HUES6 (cell line): ENCODE results near the gene MYL5.
A peak's percentile ranks its signal among the peaks of the same experiment; 100 is the strongest.
"Not testable (repeated sequence)": the region's sequence is repeated elsewhere in the genome, so short reads cannot be mapped to it uniquely, and the experiment has no call there.

Experiments
- H3K27ac ChIP-seq: 2 replicates; pipeline ENCODE4 v1.7.0; 2013; ENCODE audit warnings: low read depth, mild to moderate bottlenecking, low read length, inconsistent platforms
- H3K27me3 ChIP-seq: 2 replicates; pipeline ENCODE4 v1.6.1; 2013; ENCODE audit warnings: low read length; ENCODE audit not compliant: control insufficient read depth, insufficient read depth
- H3K36me3 ChIP-seq: 2 replicates; pipeline ENCODE4 v1.6.1; 2013; ENCODE audit warnings: low read length; ENCODE audit not compliant: control insufficient read depth, insufficient read depth
- H3K4me1 ChIP-seq: 2 replicates; pipeline ENCODE4 v1.6.1; 2013; ENCODE audit warnings: low read length; ENCODE audit not compliant: control insufficient read depth, insufficient read depth
- H3K4me3 ChIP-seq: 2 replicates; pipeline ENCODE4 v1.5.1; 2013; ENCODE audit warnings: low read depth, low read length
- H3K9ac ChIP-seq: one replicate; pipeline ENCODE4 v1.6.1; 2013; ENCODE audit warnings: mild to moderate bottlenecking, low read length
- H3K9me3 ChIP-seq: 2 replicates; pipeline ENCODE4 v1.6.1; 2013; ENCODE audit warnings: low read depth, low read length; ENCODE audit not compliant: control insufficient read depth, insufficient read depth

MYL5 gene

GRCh38 chr4:666822-667544 is 7.4 kb upstream of the MYL5 start:
- no peak overlapping the region for H3K27ac ChIP-seq
- no peaks in the 10 kb centered on the region for H3K27me3 ChIP-seq
- peaks cover 8% of the 10 kb centered on the region for H3K36me3 ChIP-seq
- H3K9me3 ChIP-seq, result no peaks in the 10 kb centered on the region
- H3K4me3 ChIP-seq, result no peak overlapping the region
- peaks cover 4% of the 10 kb centered on the region; the same call in 1 of the 2 replicates for H3K4me1 ChIP-seq
- no peak overlapping the region for H3K9ac ChIP-seq

- no peaks in the 10 kb centered on the region for H3K27me3 ChIP-seq
- H3K4me3 ChIP-seq, result no peak overlapping the region
- no peak overlapping the region for H3K27ac ChIP-seq
- H3K9ac ChIP-seq, result no peak overlapping the region
- no peaks in the 10 kb centered on the region for H3K9me3 ChIP-seq
- peaks cover 4% of the 10 kb centered on the region; the same call in 1 of the 2 replicates for H3K4me1 ChIP-seq
- H3K36me3 ChIP-seq, result peaks cover 14% of the 10 kb centered on the region
Observed at GRCh38 chr4:667545-667925, 6.8 kb upstream of the MYL5 start.

GRCh38 chr4:668219-668618 is 6.1 kb upstream of the MYL5 start:
- H3K36me3 ChIP-seq, result peaks cover 20% of the 10 kb centered on the region
- H3K9ac ChIP-seq, H3K9me3 ChIP-seq, H3K4me1 ChIP-seq, H3K27ac ChIP-seq, H3K27me3 ChIP-seq, H3K4me3 ChIP-seq: not testable (repeated sequence)

GRCh38 chr4:669806-670559 is 4.4 kb upstream of the MYL5 start:
- not testable (repeated sequence) for H3K27ac ChIP-seq, H3K9ac ChIP-seq, H3K9me3 ChIP-seq, H3K4me1 ChIP-seq, H3K27me3 ChIP-seq, H3K4me3 ChIP-seq
- H3K36me3 ChIP-seq, result peaks cover 21% of the 10 kb centered on the region

- no peak overlapping the region for H3K27ac ChIP-seq
- peaks cover 21% of the 10 kb centered on the region for H3K36me3 ChIP-seq
- peaks cover 12% of the 10 kb centered on the region; the same call in 1 of the 2 replicates for H3K4me1 ChIP-seq
- no peaks in the 10 kb centered on the region for H3K27me3 ChIP-seq
- no peaks in the 10 kb centered on the region for H3K9me3 ChIP-seq
- no peak overlapping the region for H3K4me3 ChIP-seq
- H3K9ac ChIP-seq, result no peak overlapping the region
Observed at GRCh38 chr4:671769-672168, 2.6 kb upstream of the MYL5 start.

GRCh38 chr4:673349-674091 is 822 bp upstream of the MYL5 start:
- H3K9ac ChIP-seq, result peak overlapping the region; percentile 97
- peak overlapping the region; percentile 85 for H3K4me3 ChIP-seq
- H3K27ac ChIP-seq, result peak overlapping the region; percentile 86; the same call in 1 of the 2 replicates
- peaks cover 19% of the 10 kb centered on the region; the same call in 1 of the 2 replicates for H3K4me1 ChIP-seq
- H3K36me3 ChIP-seq, result peaks cover 21% of the 10 kb centered on the region
- H3K27me3 ChIP-seq, result no peaks in the 10 kb centered on the region
- no peaks in the 10 kb centered on the region for H3K9me3 ChIP-seq

GRCh38 chr4:675036-675882 is 917 bp downstream of the MYL5 start:
- no peaks in the 10 kb centered on the region for H3K27me3 ChIP-seq
- H3K9me3 ChIP-seq, result no peaks in the 10 kb centered on the region
- 0 out of 2 replicates have a peak overlapping the region, but pooled peaks have one; percentile 67 for H3K27ac ChIP-seq
- H3K4me1 ChIP-seq, result peaks cover 20% of the 10 kb centered on the region; the same call in 1 of the 2 replicates
- peak overlapping the region; percentile 71 for H3K9ac ChIP-seq
- H3K4me3 ChIP-seq, result peak overlapping the region; percentile 78
- peaks cover 21% of the 10 kb centered on the region for H3K36me3 ChIP-seq

GRCh38 chr4:675980-676870 is 1.9 kb downstream of the MYL5 start:
- Histone ChIP-seq H3K9ac (no peak overlapping the region), H3K9me3 (no peaks in the 10 kb centered on the region), H3K27me3 (no peaks in the 10 kb centered on the region), H3K4me3 (no peak overlapping the region; the same call in 1 of the 2 replicates), H3K27ac (no peak overlapping the region), H3K36me3 (peaks cover 20% of the 10 kb centered on the region), H3K4me1 (peaks cover 28% of the 10 kb centered on the region; the same call in 1 of the 2 replicates)

GRCh38 chr4:676871-677235 is 2.5 kb downstream of the MYL5 start:
- no peak overlapping the region for H3K4me3 ChIP-seq
- H3K36me3 ChIP-seq, result peaks cover 14% of the 10 kb centered on the region
- no peak overlapping the region for H3K9ac ChIP-seq
- H3K27me3 ChIP-seq, result no peaks in the 10 kb centered on the region
- H3K4me1 ChIP-seq, result peaks cover 28% of the 10 kb centered on the region; the same call in 1 of the 2 replicates
- H3K27ac ChIP-seq, result no peak overlapping the region
- no peaks in the 10 kb centered on the region for H3K9me3 ChIP-seq
